GM12892 (cell line): ENCODE results near the gene EEF1A2.

Source experiments
- POLR2A ChIP-seq: IDR thresholded peaks from 2 replicates; pipeline ENCODE4 v1.6.1; 2011; ENCODE audit warnings: low read depth, low read length, control low read depth
- POLR2AphosphoS5 ChIP-seq: IDR thresholded peaks from 2 replicates; pipeline ENCODE4 v1.6.1; 2011; ENCODE audit warnings: low read depth, low read length, control low read depth
- TAF1 ChIP-seq: IDR thresholded peaks from 2 replicates; pipeline ENCODE4 v1.6.1; 2011; ENCODE audit warnings: low read depth, mild to moderate bottlenecking, control low read depth, low read length, borderline replicate concordance

- TF ChIP-seq POLR2A (no peak), POLR2AphosphoS5 (no peak), TAF1 (no peak)
Observed at GRCh38 chr20:63533871-63534393, 35.0 kb upstream of the EEF1A2 start.
